ENCODE results near the gene LAMA3. TPM values are rescaled to one million over a fixed set of nuclear protein-coding genes. Genes with fewer than 3 reads are reported as not detected.

Gene LAMA3
- total RNA-seq, 1 donor from 2014 or later: 0.11 TPM

- intact Hi-C loops (cut with micrococcal nuclease): loop anchor here (10.0 kb wide), 1 partner anchor 588 kb away; no protein-coding TSS in a partner anchor
Observed at GRCh38 chr18:23822590-23823385, 133.5 kb downstream of the LAMA3 start.

- intact Hi-C loops (cut with micrococcal nuclease): loop anchor here (10.0 kb wide), 1 partner anchor 589 kb away; no protein-coding TSS in a partner anchor
Observed at GRCh38 chr18:23824240-23824639, 135.0 kb downstream of the LAMA3 start.

- intact Hi-C loops (cut with micrococcal nuclease): loop anchor here (5.0 to 10.0 kb wide), 2 partner anchors 293 to 590 kb away; no protein-coding TSS in a partner anchor
Observed at GRCh38 chr18:23824669-23825068, 135.4 kb downstream of the LAMA3 start.

GRCh38 chr18:23825496-23825895 lies 136.2 kb downstream of the LAMA3 start:
- intact Hi-C loops (cut with micrococcal nuclease): loop anchor here (5.0 to 10.0 kb wide), 2 partner anchors 292 to 591 kb away; no protein-coding TSS in a partner anchor

GRCh38 chr18:23825978-23826405 lies 136.7 kb downstream of the LAMA3 start:
- intact Hi-C loops (cut with micrococcal nuclease): loop anchor here (5.0 to 10.0 kb wide), 2 partner anchors 291 to 591 kb away; no protein-coding TSS in a partner anchor

GRCh38 chr18:23826850-23827620 lies 137.8 kb downstream of the LAMA3 start:
- intact Hi-C loops (cut with micrococcal nuclease): loop anchor here (5.0 to 10.0 kb wide), 2 partner anchors 290 to 592 kb away; no protein-coding TSS in a partner anchor

GRCh38 chr18:23827681-23828080 lies 138.4 kb downstream of the LAMA3 start:
- intact Hi-C loops (cut with micrococcal nuclease): loop anchor here (1.0 to 10.0 kb wide), 7 partner anchors 37 to 593 kb away; no protein-coding TSS in a partner anchor

GRCh38 chr18:23828426-23828825 lies 139.2 kb downstream of the LAMA3 start:
- intact Hi-C loops (cut with micrococcal nuclease): loop anchor here (1.0 to 10.0 kb wide), 7 partner anchors 36 to 594 kb away; no protein-coding TSS in a partner anchor

- intact Hi-C loops (cut with micrococcal nuclease): no loop called here
Observed at GRCh38 chr18:23832911-23833310, 143.7 kb downstream of the LAMA3 start.

- intact Hi-C loops (cut with micrococcal nuclease): no loop called here
Observed at GRCh38 chr18:23833714-23834113, 144.5 kb downstream of the LAMA3 start.

- intact Hi-C loops (cut with micrococcal nuclease): no loop called here
Observed at GRCh38 chr18:23835091-23835490, 145.8 kb downstream of the LAMA3 start.

- intact Hi-C loops (cut with micrococcal nuclease): no loop called here
Observed at GRCh38 chr18:23835506-23835905, 146.3 kb downstream of the LAMA3 start.

- intact Hi-C loops (cut with micrococcal nuclease): no loop called here
Observed at GRCh38 chr18:23837591-23837990, 148.3 kb downstream of the LAMA3 start.

- intact Hi-C loops (cut with micrococcal nuclease): no loop called here
Observed at GRCh38 chr18:23838233-23838632, 149.0 kb downstream of the LAMA3 start.

GRCh38 chr18:23838801-23839366 lies 149.6 kb downstream of the LAMA3 start:
- intact Hi-C loops (cut with micrococcal nuclease): no loop called here

- intact Hi-C loops (cut with micrococcal nuclease): no loop called here
Observed at GRCh38 chr18:23842305-23842704, 153.1 kb downstream of the LAMA3 start.

GRCh38 chr18:23844991-23845680 lies 155.9 kb downstream of the LAMA3 start:
- intact Hi-C loops (cut with micrococcal nuclease): no loop called here

GRCh38 chr18:23845988-23846630 lies 156.9 kb downstream of the LAMA3 start:
- intact Hi-C loops (cut with micrococcal nuclease): no loop called here

GRCh38 chr18:23847321-23847986 lies 158.2 kb downstream of the LAMA3 start:
- intact Hi-C loops (cut with micrococcal nuclease): no loop called here

GRCh38 chr18:23849141-23849540 lies 159.9 kb downstream of the LAMA3 start:
- intact Hi-C loops (cut with micrococcal nuclease): no loop called here
